ENCODE data around the gene TRRAP. TPM values are rescaled to one million over a fixed set of nuclear protein-coding genes. Genes with fewer than 3 reads are reported as not detected.

Gene TRRAP
- total RNA-seq, 1 experiment from 2014 or later: 55.4 TPM

- no peak overlapping the region for H3K27ac Mint-ChIP-seq (ENCODE audit: unreplicated experiment)
- intact Hi-C loops (cut with micrococcal nuclease; ENCODE audit: unreplicated experiment): no loop called here
- Histone ChIP-seq H3K4me1 (no peaks in the 10 kb centered on the region), H3K4me3 (ENCODE audit: low read depth, low read length) (no peak overlapping the region), H3K9me3 (no peaks in the 10 kb centered on the region), H3K27me3 (replicated peaks; ENCODE audit: control insufficient read depth, insufficient read depth, low read length) (no peaks in the 10 kb centered on the region), H3K36me3 (ENCODE audit: control insufficient read depth, insufficient read depth, low read length) (peaks cover 5% of the 10 kb centered on the region)
- H3K4me1 Mint-ChIP-seq (ENCODE audit: low read depth, unreplicated experiment): no peaks in the 10 kb centered on the region
- no peaks in the 10 kb centered on the region for H3K27me3 Mint-ChIP-seq (ENCODE audit: insufficient read depth, unreplicated experiment)
- CTCF ChIA-PET: no interaction called here
- BruUV-seq (replicated peaks): no TSS peak
- DNase-seq: no peak
- peaks cover 96% of the 10 kb centered on the region for H3K36me3 Mint-ChIP-seq (ENCODE audit: insufficient read depth, unreplicated experiment)
- POLR2A ChIA-PET: no interaction called here
- H3K4me3 Mint-ChIP-seq (ENCODE audit: unreplicated experiment): no peak overlapping the region
- H3K9me3 Mint-ChIP-seq (ENCODE audit: unreplicated experiment): peaks cover 16% of the 10 kb centered on the region
- no peak for TF ChIP-seq CTCF (IDR thresholded peaks at IDR 0.05; ENCODE audit: insufficient read depth in 1 of 2, low read depth in 1 of 2, low read length in 1 of 2, severe bottlenecking in 1 of 2, unreplicated experiment in 1 of 2)
These were observed 105.8 kb downstream of the TRRAP start for GRCh38 chr7:98984126-98984525.

- Mint-ChIP-seq H3K27me3 (ENCODE audit: insufficient read depth, unreplicated experiment) (no peaks in the 10 kb centered on the region), H3K4me3 (ENCODE audit: unreplicated experiment) (no peak overlapping the region), H3K36me3 (ENCODE audit: insufficient read depth, unreplicated experiment) (peaks cover 93% of the 10 kb centered on the region), H3K4me1 (ENCODE audit: low read depth, unreplicated experiment) (no peaks in the 10 kb centered on the region), H3K27ac (ENCODE audit: unreplicated experiment) (no peak overlapping the region), H3K9me3 (ENCODE audit: unreplicated experiment) (peaks cover 16% of the 10 kb centered on the region)
- ChIA-PET POLR2A (no interaction called here), CTCF (no interaction called here)
- TF ChIP-seq CTCF (IDR thresholded peaks at IDR 0.05; ENCODE audit: insufficient read depth in 1 of 2, low read depth in 1 of 2, low read length in 1 of 2, severe bottlenecking in 1 of 2, unreplicated experiment in 1 of 2): no peak
- peak in 1 of 2 experiments; percentile 10 for DNase-seq
- Histone ChIP-seq H3K27me3 (replicated peaks; ENCODE audit: control insufficient read depth, insufficient read depth, low read length) (no peaks in the 10 kb centered on the region), H3K4me3 (ENCODE audit: low read depth, low read length) (no peak overlapping the region), H3K36me3 (ENCODE audit: control insufficient read depth, insufficient read depth, low read length) (peaks cover 6% of the 10 kb centered on the region), H3K9me3 (no peaks in the 10 kb centered on the region), H3K4me1 (no peaks in the 10 kb centered on the region)
- intact Hi-C loops (cut with micrococcal nuclease; ENCODE audit: unreplicated experiment): no loop called here
- no TSS peak for BruUV-seq (replicated peaks)
These were observed 107.1 kb downstream of the TRRAP start for GRCh38 chr7:98985406-98985805.

- Histone ChIP-seq H3K4me1 (no peaks in the 10 kb centered on the region), H3K36me3 (ENCODE audit: control insufficient read depth, insufficient read depth, low read length) (peaks cover 6% of the 10 kb centered on the region), H3K4me3 (ENCODE audit: low read depth, low read length) (no peak overlapping the region), H3K9me3 (no peaks in the 10 kb centered on the region), H3K27me3 (replicated peaks; ENCODE audit: control insufficient read depth, insufficient read depth, low read length) (no peaks in the 10 kb centered on the region)
- CTCF ChIA-PET: no interaction called here
- intact Hi-C loops (cut with micrococcal nuclease; ENCODE audit: unreplicated experiment): no loop called here
- Mint-ChIP-seq H3K4me3 (ENCODE audit: unreplicated experiment) (no peak overlapping the region), H3K9me3 (ENCODE audit: unreplicated experiment) (peaks cover 16% of the 10 kb centered on the region), H3K27ac (ENCODE audit: unreplicated experiment) (no peak overlapping the region), H3K4me1 (ENCODE audit: low read depth, unreplicated experiment) (no peaks in the 10 kb centered on the region), H3K36me3 (ENCODE audit: insufficient read depth, unreplicated experiment) (peaks cover 90% of the 10 kb centered on the region), H3K27me3 (ENCODE audit: insufficient read depth, unreplicated experiment) (no peaks in the 10 kb centered on the region)
- TF ChIP-seq CTCF (IDR thresholded peaks at IDR 0.05; ENCODE audit: insufficient read depth in 1 of 2, low read depth in 1 of 2, low read length in 1 of 2, severe bottlenecking in 1 of 2, unreplicated experiment in 1 of 2): no peak
- POLR2A ChIA-PET: no interaction called here
- no TSS peak for BruUV-seq (replicated peaks)
- DNase-seq: no peak
These were observed 107.6 kb downstream of the TRRAP start for GRCh38 chr7:98985945-98986344.
